HL-60/S4 treated with phorbol 12-myristate 13-acetate at 8.2 ng/mL for 4 days and 3 days (cell line): ENCODE data around the gene AKT1S1.

Experiments
- in situ Hi-C: fragments of 300-500 bp; cut with MboI; formaldehyde crosslinking; loops from 2 replicates; pipeline ENCODE4 v1.15.0; 2022; ENCODE audit warnings: low sequenced_read_pairs

Gene AKT1S1

DNA sequence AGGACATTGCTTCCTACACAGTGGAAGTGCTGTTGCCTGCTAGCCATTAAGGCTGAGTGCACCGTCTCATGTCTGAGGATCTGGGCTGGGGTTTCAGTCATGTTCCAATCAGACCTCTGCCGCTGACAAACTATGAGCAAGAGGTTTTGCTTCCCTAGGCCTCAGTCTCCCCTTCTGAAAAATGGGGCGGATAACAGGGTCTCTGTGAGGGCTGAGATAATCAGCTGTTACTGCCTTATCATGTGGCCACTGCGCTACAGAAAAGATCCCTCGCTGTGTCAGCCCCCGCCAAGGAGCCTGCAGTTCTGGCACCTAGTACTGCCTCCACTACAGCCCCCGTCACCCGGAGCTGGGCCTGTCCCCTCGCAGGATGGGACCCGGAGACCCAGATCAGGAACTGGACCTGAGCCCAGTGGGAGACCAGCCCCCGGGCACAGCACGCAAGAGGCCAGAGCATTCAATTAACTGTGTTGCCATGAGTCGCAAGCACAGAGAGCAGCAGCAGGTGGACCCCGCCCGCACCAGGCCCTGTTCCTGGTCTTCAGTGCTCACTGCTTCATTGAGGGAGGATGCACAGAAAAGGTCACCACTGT lies 6.8 kb downstream of the AKT1S1 start:
- in situ Hi-C loops = no loop called here

DNA sequence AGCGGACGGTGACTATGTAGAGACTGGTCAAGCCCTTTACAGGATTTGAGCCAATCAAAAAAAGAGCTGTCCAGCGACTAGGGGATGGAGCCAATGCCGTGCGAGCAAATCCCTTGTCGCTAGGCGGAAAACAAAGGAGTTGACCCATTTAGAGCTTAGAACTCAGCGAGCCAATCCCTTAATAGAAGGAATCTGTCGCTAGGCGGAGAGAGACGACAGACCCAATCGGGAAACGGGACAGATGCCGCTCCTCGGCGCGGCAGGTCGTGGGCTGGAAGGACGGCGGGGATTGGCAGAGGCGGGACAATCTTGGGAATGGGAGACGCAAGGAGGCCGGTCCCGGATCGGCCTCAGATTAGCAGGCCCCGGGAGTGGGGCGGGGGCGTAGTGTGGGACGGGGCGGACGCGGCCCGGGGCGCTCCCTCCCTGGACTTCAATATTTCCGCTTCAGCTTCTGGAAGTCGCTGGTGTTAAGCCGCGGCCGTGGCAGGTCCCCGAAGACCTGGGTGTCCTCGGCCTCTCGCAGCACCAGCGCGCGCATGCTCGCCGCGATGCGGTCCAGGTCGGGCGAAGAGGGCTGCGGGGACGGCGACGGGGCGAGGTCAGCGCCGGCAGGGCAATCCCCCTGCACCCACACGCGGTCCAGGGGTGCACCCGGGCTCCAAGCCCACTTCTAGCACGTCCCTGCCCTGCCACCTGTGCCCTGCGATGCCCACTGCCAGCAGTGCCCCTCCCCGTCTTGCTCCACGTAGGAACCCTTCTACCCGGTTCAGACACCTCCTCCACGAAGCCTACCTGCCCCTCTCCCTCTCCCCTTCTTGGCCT lies 7.5 kb downstream of the AKT1S1 start:
- in situ Hi-C loops = no loop called here

DNA sequence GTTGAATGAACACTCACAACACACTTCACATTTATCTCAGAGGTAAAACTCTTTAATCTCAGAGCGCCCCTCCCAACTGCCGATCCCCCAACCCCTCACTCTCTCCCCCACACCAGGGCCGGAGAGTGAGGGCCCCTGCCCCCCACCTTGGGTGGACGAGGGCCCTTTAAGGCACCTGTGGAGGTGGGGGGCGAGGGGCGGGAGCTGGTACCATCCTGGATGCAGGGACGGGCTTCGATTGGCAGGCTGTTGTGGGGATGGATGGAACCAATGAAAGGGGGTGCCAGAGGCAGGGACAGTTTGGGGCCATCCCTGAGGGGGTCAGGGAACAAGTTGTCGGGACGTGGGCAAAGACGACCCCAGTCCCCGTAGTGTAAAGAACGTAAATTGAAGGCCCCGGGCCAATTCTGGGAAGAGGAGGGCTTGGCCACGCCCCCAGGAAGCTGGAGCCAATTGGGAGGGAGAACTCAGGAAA lies 8.1 kb downstream of the AKT1S1 start:
- in situ Hi-C loops = no loop called here

DNA sequence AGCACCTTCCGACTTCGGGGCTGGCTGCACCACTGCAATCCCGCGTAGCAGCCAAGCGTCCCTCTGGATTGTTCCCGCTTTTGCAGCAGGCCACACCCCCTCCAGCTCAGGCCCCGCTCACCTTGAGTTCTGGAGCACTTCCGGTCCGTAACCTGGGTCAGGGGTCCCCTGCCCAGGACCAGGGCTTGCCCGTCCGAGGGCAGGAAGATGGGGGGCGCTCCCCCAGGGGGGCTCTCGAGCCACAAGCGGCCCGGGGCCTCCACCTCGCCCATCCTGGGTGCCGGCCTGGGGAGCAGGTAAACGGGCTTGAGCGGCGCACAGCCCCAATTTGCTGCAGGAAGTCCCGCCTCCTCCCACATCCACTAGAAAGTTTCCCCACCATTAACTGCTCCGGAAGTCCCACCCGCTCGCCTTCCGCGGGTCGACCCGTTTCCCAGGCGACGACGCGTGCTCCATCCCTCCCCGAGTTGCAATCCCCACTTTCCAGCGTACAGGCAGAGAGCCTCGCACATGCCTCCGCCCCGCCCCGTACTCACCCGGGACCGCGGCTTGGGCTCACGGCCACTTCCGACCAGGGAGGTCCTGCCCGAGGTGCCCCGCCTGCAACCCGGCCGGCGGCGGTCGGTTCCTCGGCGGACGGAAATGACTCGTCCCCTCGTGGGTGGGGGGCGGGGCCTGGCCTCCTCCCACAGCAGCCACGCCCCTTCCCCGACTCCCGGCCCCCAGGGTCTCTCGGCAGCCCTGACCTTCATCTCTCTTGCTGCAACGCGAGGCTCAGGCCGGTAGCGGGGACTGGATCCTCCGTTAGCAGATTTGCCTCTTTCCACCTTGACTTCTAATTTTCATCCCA lies 10.0 kb downstream of the AKT1S1 start, which contains the start of gene PNKP:
Gene PNKP (minus strand): TSS at position 644 of the 850 bp plus-strand sequence. CDS start 372 bp downstream, at position 272.
- in situ Hi-C loops = no loop called here

DNA sequence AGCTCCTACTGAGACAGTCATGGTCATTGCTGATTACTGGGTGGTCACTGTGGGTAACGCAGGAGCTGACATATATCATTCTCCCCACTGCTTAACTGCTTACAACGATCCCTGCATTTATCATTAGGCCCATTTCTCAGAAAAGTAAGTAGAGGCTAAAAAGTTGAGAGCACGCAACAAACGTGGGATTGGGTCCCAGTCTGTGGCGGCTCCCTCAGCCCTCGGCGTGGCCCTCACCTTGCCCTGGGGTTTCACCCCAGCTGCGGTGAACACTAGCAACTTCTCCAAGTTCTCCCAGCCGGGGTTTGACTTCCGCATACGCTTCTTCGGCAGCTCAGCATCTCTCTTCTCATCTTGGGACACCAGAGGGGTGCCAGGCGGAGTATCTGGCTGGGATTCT lies 12.3 kb downstream of the AKT1S1 start:
- in situ Hi-C loops = no loop called here

DNA sequence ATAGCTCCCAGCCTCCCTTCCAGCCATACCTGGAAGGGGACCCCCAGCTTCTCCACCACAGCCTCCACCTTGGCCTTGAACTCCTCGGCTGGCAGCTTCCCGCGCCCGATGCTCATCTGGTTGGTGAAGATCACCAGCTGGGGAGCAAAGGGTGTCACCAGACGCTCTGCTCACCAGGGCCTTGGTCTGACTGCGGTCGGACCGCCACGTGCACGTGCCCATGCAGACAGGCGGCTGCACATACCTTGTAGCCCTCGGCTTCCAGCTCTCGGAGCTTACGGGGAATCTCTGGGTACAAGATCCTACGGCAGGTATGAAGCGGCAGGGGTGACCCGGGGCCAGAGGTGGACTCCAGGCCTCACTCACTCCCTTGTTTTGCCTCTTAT lies 13.2 kb downstream of the AKT1S1 start:
- in situ Hi-C loops = no loop called here

DNA sequence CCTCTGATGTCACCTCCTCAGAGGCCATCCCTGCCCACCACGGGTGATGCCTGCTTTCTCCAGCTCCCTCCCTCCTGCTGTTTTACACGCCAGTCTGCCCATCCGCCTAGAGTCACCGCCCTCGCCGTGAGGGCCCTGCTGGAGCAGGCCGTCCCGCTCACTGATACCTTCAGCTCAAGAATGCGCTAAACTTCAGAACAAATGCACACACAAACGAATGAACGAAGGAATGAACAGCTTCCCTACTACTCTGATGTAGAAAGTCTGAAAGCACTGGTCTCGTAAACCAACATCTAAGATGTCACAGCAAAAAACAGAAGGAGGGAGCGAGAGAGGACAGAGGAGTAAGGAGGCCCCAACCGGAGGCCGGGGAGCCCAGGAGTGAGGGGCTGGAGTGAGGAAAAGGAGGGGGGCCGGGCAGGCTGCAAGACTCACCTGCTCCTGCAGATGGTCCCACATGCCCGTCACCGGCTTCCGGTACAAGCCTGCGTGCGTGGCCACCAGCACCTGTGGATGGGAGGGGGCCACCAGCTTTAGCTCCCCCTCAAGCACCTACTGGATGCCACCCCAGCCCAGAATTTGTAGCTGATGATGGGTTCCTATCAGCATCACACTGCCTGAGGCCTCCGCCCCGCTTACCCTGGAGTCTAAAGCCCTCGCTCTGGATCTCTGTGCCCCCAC lies 13.8 kb downstream of the AKT1S1 start:
- in situ Hi-C loops = no loop called here

DNA sequence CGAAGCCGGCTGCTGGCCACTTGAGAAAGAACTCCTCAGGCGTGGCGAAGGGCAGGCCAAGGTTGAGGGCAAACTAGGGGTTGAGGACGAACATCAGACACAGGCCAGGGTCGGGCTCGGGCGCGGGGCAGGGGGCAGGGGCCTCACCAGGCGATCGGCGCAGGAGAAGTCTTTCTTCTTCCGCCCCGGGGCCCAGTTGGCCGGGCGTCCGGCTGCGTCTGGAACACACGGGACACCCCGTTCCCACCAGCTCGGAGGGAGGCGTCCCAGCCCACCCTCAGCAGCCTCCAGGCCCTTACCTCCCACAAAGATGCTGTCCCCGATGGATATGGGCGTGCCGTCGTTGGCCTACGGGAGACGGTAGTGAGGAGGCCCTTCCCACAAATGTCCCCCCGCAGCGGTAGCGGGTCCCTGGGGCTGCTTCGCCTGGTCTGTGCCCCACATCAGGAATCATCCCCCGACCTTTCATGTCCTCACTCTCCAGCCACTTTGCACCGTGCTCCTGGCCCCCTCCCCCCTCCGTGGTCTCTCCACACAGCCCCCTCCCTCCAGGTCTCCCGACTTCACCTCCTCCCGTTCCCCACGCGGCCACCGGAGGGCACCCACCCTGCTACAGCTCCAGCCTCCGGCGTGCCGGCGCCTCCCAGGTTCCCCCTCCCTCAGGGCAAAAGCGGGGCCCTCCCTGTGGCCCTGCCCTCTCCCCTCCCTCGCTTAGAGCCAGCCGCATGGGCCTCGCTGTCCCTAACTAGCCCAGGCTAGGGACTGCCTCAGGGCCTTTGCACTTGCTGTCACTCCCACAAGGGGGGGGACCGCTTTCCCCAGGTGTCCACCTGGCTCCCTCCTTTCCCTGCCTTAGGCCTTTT lies 14.5 kb downstream of the AKT1S1 start:
- in situ Hi-C loops = no loop called here

DNA sequence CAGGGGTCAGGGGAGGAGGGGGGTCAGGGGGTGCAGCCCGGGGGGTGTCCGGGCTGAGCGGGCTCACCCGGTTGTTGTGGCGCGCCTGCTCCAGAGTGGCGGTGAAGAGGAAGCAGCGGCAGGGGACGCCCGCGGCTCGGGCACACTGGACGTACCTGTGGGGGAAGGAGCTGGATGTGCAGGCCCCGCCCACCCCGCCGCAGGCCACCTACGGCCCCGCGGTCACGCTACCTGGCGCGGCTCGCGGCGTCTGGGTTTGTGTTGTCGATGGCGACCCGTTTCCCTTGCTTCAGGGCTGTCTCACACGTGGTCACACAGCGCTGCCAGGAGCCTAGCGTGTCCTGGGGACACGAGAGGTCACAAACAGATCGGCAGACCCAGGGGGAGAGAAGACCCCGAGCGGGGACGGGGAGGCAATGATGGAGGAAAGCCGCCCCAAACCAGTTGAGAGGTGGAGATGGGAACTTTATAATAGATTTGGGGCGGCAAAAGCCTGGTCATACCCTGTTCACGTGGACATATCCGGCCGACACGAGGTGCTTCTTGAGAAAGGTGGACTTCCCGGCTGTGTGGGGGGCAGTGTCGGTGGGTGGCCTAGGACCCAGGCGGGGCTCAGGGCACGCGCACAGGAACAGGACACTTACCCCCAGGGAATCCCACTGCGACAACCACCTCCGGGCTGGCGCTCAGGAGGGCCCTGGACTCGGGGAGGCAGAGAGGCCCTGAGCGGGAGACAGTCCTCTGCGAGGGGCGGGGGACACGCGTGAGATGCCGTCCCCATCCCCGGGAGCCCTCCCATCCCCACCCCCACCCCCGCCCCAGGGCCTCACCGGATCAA lies 15.4 kb downstream of the AKT1S1 start:
- in situ Hi-C loops = no loop called here

DNA sequence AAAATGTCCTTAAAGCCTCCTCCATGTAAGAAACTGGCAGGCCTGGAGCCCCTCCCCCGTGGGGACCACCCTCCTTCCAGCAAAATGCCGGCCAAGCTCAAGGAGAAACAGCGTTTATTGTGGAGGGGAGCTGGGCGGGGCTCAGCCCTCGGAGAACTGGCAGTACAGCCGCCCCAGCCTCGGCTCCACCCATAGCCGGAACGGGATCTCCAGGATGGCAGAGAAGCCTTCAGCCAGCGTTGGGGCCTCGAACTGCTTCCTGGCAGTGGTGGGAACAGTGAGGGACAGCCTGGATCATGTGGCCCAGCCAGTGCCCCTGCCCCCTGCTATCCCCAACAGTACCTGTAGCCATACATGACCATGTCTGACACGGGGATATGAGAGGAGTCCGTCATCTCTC lies 16.0 kb downstream of the AKT1S1 start:
- in situ Hi-C loops = no loop called here

DNA sequence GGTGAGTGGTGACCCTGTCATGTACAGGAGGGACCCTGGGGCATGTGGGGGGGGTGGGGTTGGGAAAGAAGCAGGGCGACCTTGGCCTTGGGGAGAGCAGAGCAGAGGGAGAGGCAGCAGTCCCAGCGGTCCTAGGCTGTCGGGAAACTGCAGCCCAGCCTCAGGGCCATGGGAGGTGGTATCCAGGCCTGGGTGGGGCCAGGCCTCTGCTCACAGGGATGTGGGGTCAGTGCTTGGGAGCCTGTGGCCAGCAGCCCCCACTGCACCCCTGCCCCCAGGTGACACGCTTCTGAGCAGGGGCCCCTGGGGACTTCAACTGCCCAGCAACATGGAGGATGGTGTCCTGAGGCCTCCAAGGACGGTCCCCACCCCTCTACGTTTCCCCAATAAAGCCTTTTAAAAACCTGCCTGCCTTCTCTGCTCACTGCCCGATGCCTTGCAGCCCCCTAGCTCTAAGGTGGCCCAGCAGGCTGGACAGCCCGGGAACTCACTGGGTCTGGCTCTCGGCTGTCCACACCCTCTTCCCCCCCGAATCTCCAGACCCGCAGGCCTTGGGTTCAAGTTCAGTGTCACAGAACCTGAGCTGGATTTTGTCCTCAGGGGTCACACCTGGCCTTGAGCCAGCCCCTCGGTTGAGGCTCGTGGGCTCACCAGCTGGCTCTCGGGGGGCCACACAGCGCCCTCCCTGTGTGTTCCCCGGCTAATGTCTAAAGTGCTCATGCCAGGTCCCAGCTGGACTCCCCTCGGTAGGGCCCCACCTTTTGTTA lies 16.6 kb downstream of the AKT1S1 start:
- in situ Hi-C loops = no loop called here

DNA sequence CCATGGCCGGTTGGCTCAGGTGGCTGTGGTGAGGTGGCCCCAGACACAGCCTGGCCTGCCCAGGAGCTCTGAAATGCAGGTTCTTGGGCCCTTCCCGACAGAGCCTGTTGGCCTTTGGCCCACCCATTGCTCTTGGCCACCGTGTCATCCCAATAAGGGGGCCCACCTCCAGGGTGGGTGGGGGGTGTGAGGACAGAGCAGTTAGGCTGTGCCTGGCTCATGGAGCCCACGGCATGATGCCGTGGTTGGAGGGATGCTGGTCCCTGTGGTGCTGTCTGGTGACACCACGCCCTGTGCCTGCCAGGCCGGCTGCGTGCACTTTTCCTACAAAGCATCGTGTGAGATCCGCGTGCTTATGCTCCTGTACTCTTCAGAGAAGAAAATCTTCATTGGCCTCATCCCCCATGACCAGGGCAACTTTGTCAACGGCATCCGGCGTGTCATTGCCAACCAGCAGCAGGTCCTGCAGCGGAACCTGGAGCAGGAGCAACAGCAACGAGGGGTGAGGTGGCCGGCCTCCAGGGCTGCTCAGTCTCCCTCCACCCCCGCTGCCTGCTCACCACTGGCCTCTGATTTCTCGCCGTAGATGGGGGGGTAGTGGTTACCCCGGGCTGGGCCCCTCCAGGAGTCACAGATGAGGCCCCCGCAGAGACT lies 17.3 kb downstream of the AKT1S1 start:
- in situ Hi-C loops = no loop called here

DNA sequence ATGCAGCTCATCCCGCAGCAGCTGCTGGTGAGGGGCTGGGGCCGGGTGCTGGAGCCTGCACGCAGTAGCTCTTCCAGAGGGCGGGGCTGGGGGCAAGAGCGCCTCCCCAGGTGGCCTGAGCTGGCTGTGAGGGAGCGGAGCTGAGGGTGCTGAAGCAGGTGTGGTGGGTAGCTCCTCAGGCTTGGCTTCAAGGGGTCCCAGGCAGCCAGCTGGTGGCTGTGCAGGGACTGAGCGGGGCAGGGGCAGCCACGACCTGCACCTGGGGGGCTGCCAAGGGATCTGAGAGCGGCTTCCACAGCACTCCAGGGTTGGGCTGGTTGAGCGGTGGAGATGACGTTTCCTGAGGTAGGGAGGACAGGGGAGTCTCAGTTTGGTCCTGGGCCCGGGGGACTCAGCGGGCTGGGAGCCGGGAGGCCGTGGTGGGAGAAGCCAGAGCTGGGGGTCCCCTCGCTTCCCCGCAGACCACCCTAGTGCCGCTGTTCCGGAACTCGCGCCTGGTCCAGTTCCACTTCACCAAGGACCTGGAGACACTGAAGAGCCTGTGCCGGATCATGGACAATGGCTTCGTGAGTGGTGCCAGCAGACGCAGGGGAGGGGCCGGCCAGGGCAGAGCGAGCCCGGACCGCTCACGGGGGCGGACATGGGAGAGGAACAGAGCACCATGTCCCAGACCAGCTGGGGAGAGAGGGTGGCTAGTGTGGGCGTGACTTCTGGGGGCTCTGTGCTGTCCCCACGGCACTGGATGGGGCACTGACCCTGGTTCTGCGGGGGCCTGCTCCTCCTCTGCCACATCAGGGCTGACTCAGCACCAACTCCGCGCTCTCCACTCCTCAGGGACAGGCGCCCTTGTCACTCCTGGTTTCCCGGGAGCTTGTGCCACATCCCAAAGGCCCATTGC lies 18.8 kb downstream of the AKT1S1 start:
- in situ Hi-C loops = no loop called here

DNA sequence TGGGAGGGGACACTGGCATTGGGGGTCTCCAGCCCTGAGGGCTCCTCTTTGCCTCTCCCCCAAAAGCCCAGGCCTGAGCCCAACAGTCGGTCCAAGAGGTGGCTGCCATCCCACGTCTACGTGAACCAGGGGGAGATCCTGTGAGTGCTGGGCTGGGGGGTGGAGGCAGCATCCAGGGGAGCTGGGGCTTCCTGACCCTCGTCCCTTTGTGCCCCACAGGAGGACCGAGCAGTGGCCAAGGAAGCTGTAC lies 19.4 kb downstream of the AKT1S1 start:
- in situ Hi-C loops = no loop called here

DNA sequence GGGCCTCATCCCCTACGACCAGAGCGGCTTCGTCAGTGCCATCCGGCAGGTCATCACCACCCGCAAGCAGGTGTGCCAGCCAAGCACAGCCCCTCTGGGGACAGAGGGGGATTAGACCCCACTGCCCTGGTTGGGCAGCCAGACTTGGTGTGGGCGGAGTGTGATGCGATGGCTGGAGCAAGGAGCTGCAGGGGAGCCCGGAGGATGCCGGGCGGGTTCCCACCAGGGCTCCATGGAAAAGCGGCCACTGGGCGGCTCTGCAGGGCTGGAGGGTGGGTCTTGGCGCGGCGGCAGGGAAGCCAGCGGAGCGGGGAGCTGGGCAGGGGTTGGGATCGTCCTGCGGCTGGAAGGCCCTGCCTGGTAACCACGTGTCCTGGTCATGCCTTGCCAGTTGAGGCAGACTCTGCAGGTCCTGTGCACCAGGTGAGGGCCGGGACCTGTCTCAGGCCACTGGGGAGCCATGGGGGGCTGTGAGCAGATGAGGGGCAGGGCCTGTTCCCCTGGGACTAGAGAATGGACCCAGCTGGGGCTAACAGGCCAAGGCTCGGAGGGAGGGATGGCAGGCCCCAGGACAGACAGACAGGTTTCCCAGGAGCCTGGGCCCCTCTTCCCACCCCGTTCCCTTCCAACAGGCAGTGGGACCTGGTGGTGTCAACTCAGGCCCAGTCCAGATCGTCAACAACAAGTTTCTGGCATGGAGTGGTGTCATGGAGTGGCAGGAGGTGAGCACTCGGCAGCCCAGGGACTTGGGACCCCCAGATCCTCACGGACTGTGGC lies 19.9 kb downstream of the AKT1S1 start:
- in situ Hi-C loops = no loop called here

DNA sequence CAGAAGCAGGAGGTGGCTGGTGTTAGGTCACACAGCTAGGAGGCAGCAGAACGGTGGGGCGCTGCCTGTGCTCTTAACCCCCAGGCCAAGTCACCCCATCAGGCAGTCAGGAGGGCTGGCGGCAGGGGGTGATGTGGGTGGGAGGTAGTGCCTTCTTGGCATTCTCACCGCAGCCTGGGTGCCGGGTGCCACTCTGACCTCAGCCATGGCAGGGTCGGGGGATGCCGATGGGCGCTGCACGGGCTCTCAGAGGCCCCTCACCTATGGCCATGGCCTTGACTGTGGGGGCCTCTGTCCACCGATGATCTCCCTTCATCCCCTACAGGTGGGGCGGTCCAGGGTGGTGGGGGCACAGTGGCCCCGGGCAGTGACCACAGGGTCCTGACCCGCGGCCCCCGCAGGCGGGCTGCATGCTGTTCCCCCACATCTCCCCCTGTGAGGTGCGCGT lies 20.6 kb downstream of the AKT1S1 start:
- in situ Hi-C loops = no loop called here
